ENCODE measurements around the gene THBS2. TPM values are rescaled to one million over a fixed set of nuclear protein-coding genes. Genes with fewer than 3 reads are reported as not detected.

The THBS2 gene
- total RNA-seq, 1 donor from 2014 or later, result 0.13 TPM

GRCh38 chr6:169174516-169175359 is 78.9 kb downstream of the THBS2 start:
- Mint-ChIP-seq H3K9me3 (peaks cover 3% of the 10 kb centered on the region), H3K4me1 (peaks cover 24% of the 10 kb centered on the region), H3K36me3 (no peaks in the 10 kb centered on the region)

GRCh38 chr6:169173532-169174268 is 79.9 kb downstream of the THBS2 start:
- no peak overlapping the region for H2AFZ ChIP-seq (replicated peaks)
- Mint-ChIP-seq H3K27ac (peak overlapping the region; percentile 46), H3K4me1 (peaks cover 25% of the 10 kb centered on the region), H3K9me3 (no peaks in the 10 kb centered on the region), H3K27me3 (ENCODE audit: insufficient read depth, low read depth) (peaks cover 9% of the 10 kb centered on the region), H3K4me3 (no peak overlapping the region), H3K36me3 (no peaks in the 10 kb centered on the region)
- H3K4me2 ChIP-seq, result no peak overlapping the region
- H3K27ac ChIP-seq, result no peak overlapping the region
- no peak for TF ChIP-seq EZH2phosphoT487 (IDR thresholded peaks at IDR 0.05)
- TF ChIP-seq EZH2 (IDR thresholded peaks at IDR 0.05), result no peak
- no peak for TF ChIP-seq CTCF (IDR thresholded peaks at IDR 0.05)
- no peaks in the 10 kb centered on the region for H3K9me3 ChIP-seq (ENCODE audit: low read depth)
- no peak overlapping the region for H3K4me3 ChIP-seq
- no peak for DNase-seq (ENCODE audit: low spot score)
- H3K27me3 ChIP-seq, result no peaks in the 10 kb centered on the region
- no peaks in the 10 kb centered on the region for H4K20me1 ChIP-seq (ENCODE audit: low read depth)
- H3K4me1 ChIP-seq, result no peaks in the 10 kb centered on the region
- no peaks in the 10 kb centered on the region for H3K79me2 ChIP-seq (ENCODE audit: low read depth)
- no peak overlapping the region for H3K9ac ChIP-seq
- H3F3A ChIP-seq (ENCODE audit: low read depth), result no peaks in the 10 kb centered on the region
- no peaks in the 10 kb centered on the region for H3K36me3 ChIP-seq

More at GRCh38 chr6:169174516-169175359, 78.9 kb downstream of the THBS2 start:
- Histone ChIP-seq H3K4me3 (no peak overlapping the region), H3F3A (ENCODE audit: low read depth) (no peaks in the 10 kb centered on the region), H4K20me1 (ENCODE audit: low read depth) (no peaks in the 10 kb centered on the region), H3K79me2 (ENCODE audit: low read depth) (no peaks in the 10 kb centered on the region), H2AFZ (replicated peaks) (no peak overlapping the region), H3K27ac (no peak overlapping the region), H3K27me3 (no peaks in the 10 kb centered on the region), H3K9ac (no peak overlapping the region), H3K4me2 (no peak overlapping the region), H3K9me3 (ENCODE audit: low read depth) (no peaks in the 10 kb centered on the region), H3K36me3 (no peaks in the 10 kb centered on the region), H3K4me1 (no peaks in the 10 kb centered on the region)
- Mint-ChIP-seq H3K27me3 (ENCODE audit: insufficient read depth, low read depth) (peaks cover 9% of the 10 kb centered on the region), H3K27ac (no peak overlapping the region), H3K4me3 (no peak overlapping the region)
- TF ChIP-seq EZH2phosphoT487 (IDR thresholded peaks at IDR 0.05), result no peak
- TF ChIP-seq CTCF (IDR thresholded peaks at IDR 0.05), result no peak
- TF ChIP-seq EZH2 (IDR thresholded peaks at IDR 0.05), result no peak
- DNase-seq (ENCODE audit: low spot score), result no peak

- Mint-ChIP-seq H3K4me3 (no peak overlapping the region), H3K36me3 (no peaks in the 10 kb centered on the region), H3K27ac (no peak overlapping the region), H3K9me3 (no peaks in the 10 kb centered on the region), H3K4me1 (peaks cover 20% of the 10 kb centered on the region), H3K27me3 (ENCODE audit: insufficient read depth, low read depth) (peaks cover 9% of the 10 kb centered on the region)
- Histone ChIP-seq H4K20me1 (ENCODE audit: low read depth) (no peaks in the 10 kb centered on the region), H3K4me3 (no peak overlapping the region), H3F3A (ENCODE audit: low read depth) (no peaks in the 10 kb centered on the region), H3K27me3 (no peaks in the 10 kb centered on the region), H3K27ac (no peak overlapping the region), H3K9ac (no peak overlapping the region), H3K4me2 (no peak overlapping the region), H3K79me2 (ENCODE audit: low read depth) (no peaks in the 10 kb centered on the region), H3K36me3 (no peaks in the 10 kb centered on the region), H3K9me3 (ENCODE audit: low read depth) (no peaks in the 10 kb centered on the region), H3K4me1 (no peaks in the 10 kb centered on the region), H2AFZ (replicated peaks) (no peak overlapping the region)
- TF ChIP-seq EZH2phosphoT487 (IDR thresholded peaks at IDR 0.05) (no peak), CTCF (IDR thresholded peaks at IDR 0.05) (no peak), EZH2 (IDR thresholded peaks at IDR 0.05) (no peak)
- no peak for DNase-seq (ENCODE audit: low spot score)
Measured at GRCh38 chr6:169172946-169173345, 80.7 kb downstream of the THBS2 start.
